Measurements from ENCODE around the gene LYL1.

DNA sequence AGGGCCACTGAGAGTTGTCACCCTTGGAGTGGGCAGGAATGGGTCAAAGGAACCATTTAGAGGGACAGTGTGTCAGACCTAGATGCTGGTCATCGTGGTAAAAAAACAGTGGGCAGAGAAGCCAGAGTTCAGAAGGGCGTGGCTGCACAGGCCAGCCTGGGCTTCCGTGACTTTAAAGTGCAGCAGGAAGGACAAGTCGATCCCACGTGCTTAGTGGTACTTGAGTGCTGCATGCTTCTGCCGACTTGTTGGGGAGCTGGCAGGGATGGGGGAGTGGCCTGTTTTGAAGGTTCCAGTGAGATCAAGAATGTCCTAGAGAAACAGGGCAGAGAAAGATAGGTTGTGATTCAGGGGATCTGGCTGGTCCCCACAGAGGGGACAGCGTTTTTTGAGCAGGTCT is 17.0 kb downstream of the LYL1 start:
- TF ChIP-seq ATF7 (IDR thresholded peaks at IDR 0.05) = no peak
- no peak for TF ChIP-seq ATF7 (CRISPR knock-in tag; IDR thresholded peaks at IDR 0.05)
- TF ChIP-seq RBAK (CRISPR knock-in tag; IDR thresholded peaks at IDR 0.05) = no peak
- no peak for TF ChIP-seq SSRP1 (CRISPR knock-in tag; IDR thresholded peaks at IDR 0.05)
- TF ChIP-seq NFE2L1 (CRISPR knock-in tag; IDR thresholded peaks at IDR 0.05; ENCODE audit: borderline replicate concordance) = no peak
